ENCODE data around the gene MEGF8. TPM values are rescaled to one million over a fixed set of nuclear protein-coding genes. Genes with fewer than 3 reads are reported as not detected.

Gene MEGF8
- total and polyA plus RNA-seq, 9 of the 15 experiments (the other 6 are each of a cell fraction or from before 2014, with no cell fraction given) = 0.28 to 13.1 (median 3.0) TPM

GRCh38 chr19:42325308-42325895 is at the start of gene MEGF8 (continued):
- TF ChIP-seq, protein P1, sequence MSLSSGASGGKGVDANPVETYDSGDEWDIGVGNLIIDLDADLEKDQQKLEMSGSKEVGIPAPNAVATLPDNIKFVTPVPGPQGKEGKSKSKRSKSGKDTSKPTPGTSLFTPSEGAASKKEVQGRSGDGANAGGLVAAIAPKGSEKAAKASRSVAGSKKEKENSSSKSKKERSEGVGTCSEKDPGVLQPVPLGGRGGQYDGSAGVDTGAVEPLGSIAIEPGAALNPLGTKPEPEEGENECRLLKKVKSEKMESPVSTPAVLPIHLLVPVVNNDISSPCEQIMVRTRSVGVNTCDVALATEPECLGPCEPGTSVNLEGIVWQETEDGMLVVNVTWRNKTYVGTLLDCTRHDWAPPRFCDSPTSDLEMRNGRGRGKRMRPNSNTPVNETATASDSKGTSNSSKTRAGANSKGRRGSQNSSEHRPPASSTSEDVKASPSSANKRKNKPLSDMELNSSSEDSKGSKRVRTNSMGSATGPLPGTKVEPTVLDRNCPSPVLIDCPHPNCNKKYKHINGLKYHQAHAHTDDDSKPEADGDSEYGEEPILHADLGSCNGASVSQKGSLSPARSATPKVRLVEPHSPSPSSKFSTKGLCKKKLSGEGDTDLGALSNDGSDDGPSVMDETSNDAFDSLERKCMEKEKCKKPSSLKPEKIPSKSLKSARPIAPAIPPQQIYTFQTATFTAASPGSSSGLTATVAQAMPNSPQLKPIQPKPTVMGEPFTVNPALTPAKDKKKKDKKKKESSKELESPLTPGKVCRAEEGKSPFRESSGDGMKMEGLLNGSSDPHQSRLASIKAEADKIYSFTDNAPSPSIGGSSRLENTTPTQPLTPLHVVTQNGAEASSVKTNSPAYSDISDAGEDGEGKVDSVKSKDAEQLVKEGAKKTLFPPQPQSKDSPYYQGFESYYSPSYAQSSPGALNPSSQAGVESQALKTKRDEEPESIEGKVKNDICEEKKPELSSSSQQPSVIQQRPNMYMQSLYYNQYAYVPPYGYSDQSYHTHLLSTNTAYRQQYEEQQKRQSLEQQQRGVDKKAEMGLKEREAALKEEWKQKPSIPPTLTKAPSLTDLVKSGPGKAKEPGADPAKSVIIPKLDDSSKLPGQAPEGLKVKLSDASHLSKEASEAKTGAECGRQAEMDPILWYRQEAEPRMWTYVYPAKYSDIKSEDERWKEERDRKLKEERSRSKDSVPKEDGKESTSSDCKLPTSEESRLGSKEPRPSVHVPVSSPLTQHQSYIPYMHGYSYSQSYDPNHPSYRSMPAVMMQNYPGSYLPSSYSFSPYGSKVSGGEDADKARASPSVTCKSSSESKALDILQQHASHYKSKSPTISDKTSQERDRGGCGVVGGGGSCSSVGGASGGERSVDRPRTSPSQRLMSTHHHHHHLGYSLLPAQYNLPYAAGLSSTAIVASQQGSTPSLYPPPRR (CRISPR knock-in tag; IDR thresholded peaks at IDR 0.05; ENCODE audit: borderline replicate concordance) = no peak
- TF ChIP-seq ZBTB2 (IDR thresholded peaks at IDR 0.05) (peak; percentile 92), MEF2D (tag; conservative IDR thresholded peaks at IDR 0.05; ENCODE audit: low read depth) (no peak), CTCF (IDR thresholded peaks at IDR 0.05 in 2 of 3, conservative IDR thresholded peaks at IDR 0.05 in 1 of 3; ENCODE audit: insufficient read depth in 2 of 3, low read depth in 1 of 3, low read length in 3 of 3) (peak; percentile 91 to 96 (median 94); a peak in 4 of 6 replicates), TRIM25 (IDR thresholded peaks at IDR 0.05; ENCODE audit: borderline replicate concordance) (no peak), TAF7 (tag; IDR thresholded peaks at IDR 0.05) (peak; percentile 66), NELFE (IDR thresholded peaks at IDR 0.05; ENCODE audit: insufficient read depth, insufficient read length) (no peak), ZFX (CRISPR knock-in tag; IDR thresholded peaks at IDR 0.05) (peak; percentile 77), FOXP1 (CRISPR knock-in tag; IDR thresholded peaks at IDR 0.05) (no peak)
- TF ChIP-seq, protein P2, sequence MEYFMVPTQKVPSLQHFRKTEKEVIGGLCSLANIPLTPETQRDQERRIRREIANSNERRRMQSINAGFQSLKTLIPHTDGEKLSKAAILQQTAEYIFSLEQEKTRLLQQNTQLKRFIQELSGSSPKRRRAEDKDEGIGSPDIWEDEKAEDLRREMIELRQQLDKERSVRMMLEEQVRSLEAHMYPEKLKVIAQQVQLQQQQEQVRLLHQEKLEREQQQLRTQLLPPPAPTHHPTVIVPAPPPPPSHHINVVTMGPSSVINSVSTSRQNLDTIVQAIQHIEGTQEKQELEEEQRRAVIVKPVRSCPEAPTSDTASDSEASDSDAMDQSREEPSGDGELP (CRISPR knock-in tag; IDR thresholded peaks at IDR 0.05; ENCODE audit: borderline replicate concordance) = peak; percentile 74
- TF ChIP-seq, protein P3, sequence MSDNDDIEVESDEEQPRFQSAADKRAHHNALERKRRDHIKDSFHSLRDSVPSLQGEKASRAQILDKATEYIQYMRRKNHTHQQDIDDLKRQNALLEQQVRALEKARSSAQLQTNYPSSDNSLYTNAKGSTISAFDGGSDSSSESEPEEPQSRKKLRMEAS (CRISPR knock-in tag; IDR thresholded peaks at IDR 0.05) = peak; percentile 41
- TF ChIP-seq, protein P4, sequence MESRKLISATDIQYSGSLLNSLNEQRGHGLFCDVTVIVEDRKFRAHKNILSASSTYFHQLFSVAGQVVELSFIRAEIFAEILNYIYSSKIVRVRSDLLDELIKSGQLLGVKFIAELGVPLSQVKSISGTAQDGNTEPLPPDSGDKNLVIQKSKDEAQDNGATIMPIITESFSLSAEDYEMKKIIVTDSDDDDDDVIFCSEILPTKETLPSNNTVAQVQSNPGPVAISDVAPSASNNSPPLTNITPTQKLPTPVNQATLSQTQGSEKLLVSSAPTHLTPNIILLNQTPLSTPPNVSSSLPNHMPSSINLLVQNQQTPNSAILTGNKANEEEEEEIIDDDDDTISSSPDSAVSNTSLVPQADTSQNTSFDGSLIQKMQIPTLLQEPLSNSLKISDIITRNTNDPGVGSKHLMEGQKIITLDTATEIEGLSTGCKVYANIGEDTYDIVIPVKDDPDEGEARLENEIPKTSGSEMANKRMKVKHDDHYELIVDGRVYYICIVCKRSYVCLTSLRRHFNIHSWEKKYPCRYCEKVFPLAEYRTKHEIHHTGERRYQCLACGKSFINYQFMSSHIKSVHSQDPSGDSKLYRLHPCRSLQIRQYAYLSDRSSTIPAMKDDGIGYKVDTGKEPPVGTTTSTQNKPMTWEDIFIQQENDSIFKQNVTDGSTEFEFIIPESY (CRISPR knock-in tag; IDR thresholded peaks at IDR 0.05) = no peak

All from K562 (cell line).